GM12801 (cell line): Measurements from ENCODE around the gene RAB30.

Source experiments
- CTCF ChIP-seq: IDR thresholded peaks from one replicate; pipeline ENCODE4 v1.5.1; 2011; ENCODE audit warnings: control low read depth; ENCODE audit not compliant: insufficient read length; ENCODE audit errors: extremely low read depth

The RAB30 gene

GRCh38 chr11:82987997-82988396, 83.7 kb downstream of the RAB30 start:
- TF ChIP-seq CTCF: no peak

GRCh38 chr11:82986446-82986845, 85.3 kb downstream of the RAB30 start:
- TF ChIP-seq CTCF: no peak

- no peak for TF ChIP-seq CTCF
These were observed 89.8 kb downstream of the RAB30 start for GRCh38 chr11:82981852-82982251.

GRCh38 chr11:82980947-82981346, 90.8 kb downstream of the RAB30 start:
- no peak for TF ChIP-seq CTCF

- no peak for TF ChIP-seq CTCF
These were observed 91.4 kb downstream of the RAB30 start for GRCh38 chr11:82980292-82980691.

GRCh38 chr11:82979824-82980223, 91.9 kb downstream of the RAB30 start:
- no peak for TF ChIP-seq CTCF

- TF ChIP-seq CTCF: no peak
These were observed 93.1 kb downstream of the RAB30 start for GRCh38 chr11:82978422-82979099.
